Uterus (tissue), 2 donors: ENCODE results near the gene AGGF1.

ENCODE experiments used
- POLR2A ChIP-seq, 2 donors: fragments of 450-650 bp; IDR thresholded peaks; one replicate each; pipeline ENCODE4 v1.6.1; 2016; ENCODE audit warnings: antibody characterized with exemption in 2 of 2, mild to moderate bottlenecking in 1 of 2, moderate library complexity in 1 of 2
- TF ChIP-seq, protein P1 (sequence below), 4 experiments: fragments of 200-600 bp in 2 of 4; fragments of 450-650 bp in 2 of 4; sonication (generic) in 2 of 4; IDR thresholded peaks; one replicate each; pipeline ENCODE4 v1.5.1; 2016 to 2019; ENCODE audit warnings: antibody characterized with exemption in 4 of 4, mild to moderate bottlenecking in 2 of 4, moderate library complexity in 1 of 4

DNA sequence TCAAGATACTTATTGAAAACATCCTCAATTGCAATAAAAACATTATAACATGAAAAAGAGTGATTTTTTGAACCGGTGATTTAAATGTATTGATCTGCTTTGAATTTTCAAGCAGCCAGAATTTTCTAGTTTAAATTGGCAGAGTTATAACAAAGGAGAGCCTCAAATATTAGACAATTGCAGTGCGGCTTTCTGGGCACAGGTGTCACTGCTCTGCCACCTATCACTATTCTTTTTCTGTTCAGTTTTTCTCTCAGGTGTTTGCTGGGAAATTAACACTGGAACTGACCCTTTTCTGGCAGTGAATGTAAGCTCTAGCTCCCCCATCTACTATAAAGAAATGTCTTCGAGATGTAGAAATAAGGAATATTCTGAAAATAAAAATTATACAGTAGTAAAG is 33.8 kb downstream of the AGGF1 start:
- TF ChIP-seq, protein P1, sequence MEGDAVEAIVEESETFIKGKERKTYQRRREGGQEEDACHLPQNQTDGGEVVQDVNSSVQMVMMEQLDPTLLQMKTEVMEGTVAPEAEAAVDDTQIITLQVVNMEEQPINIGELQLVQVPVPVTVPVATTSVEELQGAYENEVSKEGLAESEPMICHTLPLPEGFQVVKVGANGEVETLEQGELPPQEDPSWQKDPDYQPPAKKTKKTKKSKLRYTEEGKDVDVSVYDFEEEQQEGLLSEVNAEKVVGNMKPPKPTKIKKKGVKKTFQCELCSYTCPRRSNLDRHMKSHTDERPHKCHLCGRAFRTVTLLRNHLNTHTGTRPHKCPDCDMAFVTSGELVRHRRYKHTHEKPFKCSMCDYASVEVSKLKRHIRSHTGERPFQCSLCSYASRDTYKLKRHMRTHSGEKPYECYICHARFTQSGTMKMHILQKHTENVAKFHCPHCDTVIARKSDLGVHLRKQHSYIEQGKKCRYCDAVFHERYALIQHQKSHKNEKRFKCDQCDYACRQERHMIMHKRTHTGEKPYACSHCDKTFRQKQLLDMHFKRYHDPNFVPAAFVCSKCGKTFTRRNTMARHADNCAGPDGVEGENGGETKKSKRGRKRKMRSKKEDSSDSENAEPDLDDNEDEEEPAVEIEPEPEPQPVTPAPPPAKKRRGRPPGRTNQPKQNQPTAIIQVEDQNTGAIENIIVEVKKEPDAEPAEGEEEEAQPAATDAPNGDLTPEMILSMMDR (IDR thresholded peaks at IDR 0.05), result no peak
- TF ChIP-seq POLR2A (IDR thresholded peaks at IDR 0.05), result no peak
